Keratinocyte (primary cell): ENCODE results near the gene G6PC3. TPM values are rescaled to one million over a fixed set of nuclear protein-coding genes. Genes with fewer than 3 reads are reported as not detected.

Experiments used
- DNase-seq: peaks from one replicate; pipeline ENCODE4 v3.0.0-alpha.2; 2011; ENCODE audit warnings: low read depth, missing footprints, low spot score
- FAIRE-seq: peaks from 2 replicates; lab custom pipeline; 2011; peaks lifted over from hg19 to GRCh38; lab: Jason Lieb, UNC
- H2AFZ ChIP-seq: 2 replicates; pipeline ENCODE4 v1.6.0; 2012; ENCODE audit warnings: low read length, control low read depth, inconsistent platforms; ENCODE audit not compliant: control insufficient read depth
- H3K27ac ChIP-seq: 2 replicates; pipeline ENCODE4 v1.5.1; 2011; ENCODE audit warnings: low read length; ENCODE audit not compliant: control insufficient read depth, insufficient read depth
- H3K27me3 ChIP-seq: 3 replicates; pipeline ENCODE4 v1.6.0; 2011; ENCODE audit warnings: low read length; ENCODE audit not compliant: control insufficient read depth, insufficient read depth; ENCODE audit errors: extremely low read depth
- H3K36me3 ChIP-seq, 2 experiments: 2 replicates in 1 of 2; 3 replicates in 1 of 2; pipeline ENCODE4 v1.5.1; 2011; ENCODE audit warnings: low read length in 2 of 2, mild to moderate bottlenecking in 1 of 2; ENCODE audit not compliant: control insufficient read depth in 2 of 2, insufficient read depth in 2 of 2; ENCODE audit errors: extremely low read depth in 1 of 2
- H3K4me1 ChIP-seq: 3 replicates; pipeline ENCODE4 v1.5.1; 2011; ENCODE audit warnings: low read length; ENCODE audit not compliant: control insufficient read depth, insufficient read depth; ENCODE audit errors: extremely low read depth
- H3K4me2 ChIP-seq: 3 replicates; pipeline ENCODE4 v1.6.0; 2011; ENCODE audit warnings: low read depth, low read length; ENCODE audit not compliant: control insufficient read depth, insufficient read depth; ENCODE audit errors: extremely low read depth
- H3K4me3 ChIP-seq, 3 experiments: fragments of 200-600 bp in 1 of 3; sonication (generic) in 1 of 3; 2 replicates in 2 of 3; 3 replicates in 1 of 3; pipeline ENCODE4 v1.5.1; 2011 to 2016; ENCODE audit warnings: low read length in 3 of 3, mild to moderate bottlenecking in 3 of 3, control low read depth in 2 of 3, inconsistent platforms in 1 of 3, low read depth in 1 of 3, mixed read lengths in 1 of 3, mixed run types in 1 of 3, moderate library complexity in 1 of 3; ENCODE audit not compliant: control insufficient read depth in 2 of 3, insufficient read depth in 2 of 3; ENCODE audit errors: extremely low read depth in 1 of 3
- H3K79me2 ChIP-seq: 2 replicates; pipeline ENCODE4 v1.6.0; 2012; ENCODE audit warnings: low read length; ENCODE audit not compliant: control insufficient read depth, insufficient read depth
- H3K9ac ChIP-seq: 3 replicates; pipeline ENCODE4 v1.6.0; 2011; ENCODE audit warnings: low read length; ENCODE audit not compliant: control insufficient read depth, insufficient read depth; ENCODE audit errors: extremely low read depth
- H3K9me1 ChIP-seq: 3 replicates; pipeline ENCODE4 v1.6.0; 2011; ENCODE audit warnings: low read length; ENCODE audit not compliant: control insufficient read depth, insufficient read depth; ENCODE audit errors: extremely low read depth
- H3K9me3 ChIP-seq: 2 replicates; pipeline ENCODE4 v1.5.1; 2012; ENCODE audit warnings: low read depth, low read length; ENCODE audit not compliant: control insufficient read depth
- H4K20me1 ChIP-seq: 3 replicates; pipeline ENCODE4 v1.6.0; 2011; ENCODE audit warnings: low read length; ENCODE audit not compliant: control insufficient read depth, insufficient read depth; ENCODE audit errors: extremely low read depth
- CTCF ChIP-seq, 3 experiments: IDR thresholded peaks in 1 of 3; conservative IDR thresholded peaks in 1 of 3; optimal IDR thresholded peaks in 1 of 3; 2 replicates in 2 of 3; 3 replicates in 1 of 3; pipeline versions ENCODE3 to v1.5.1; 2011; ENCODE audit warnings: low read length in 3 of 3, mild to moderate bottlenecking in 3 of 3, moderate library complexity in 2 of 3, control low read depth in 1 of 3, inconsistent platforms in 1 of 3; ENCODE audit not compliant: insufficient read depth in 2 of 3; ENCODE audit errors: extremely low read depth in 1 of 3
- EZH2 ChIP-seq: IDR thresholded peaks from one replicate; pipeline ENCODE4 v1.6.1; 2012; ENCODE audit warnings: inconsistent platforms, mild to moderate bottlenecking, low read length, moderate library complexity
- dilution Hi-C: fragments of 300-500 bp; cut with MboI; formaldehyde crosslinking; loops from one replicate; pipeline ENCODE4 v1.7.0; 2020; ENCODE audit warnings: low sequenced_read_pairs; ENCODE audit not compliant: extremely low pct_ligation_motif_present
- polyA plus RNA-seq, 5 experiments: library from polyadenylated mRNA; depleted of rRNA in 3 of 5; stranded (reverse) in 3 of 5; stranded (forward) in 1 of 5; unstranded in 1 of 5; fragments of >200 nt; gene quantifications; 1 replicate in 1 of 5; 2 replicates in 3 of 5; 3 replicates in 1 of 5; pipeline versions ENCODE4 v1.2.1 to v1.2.3, GENCODE V29; 2011 to 2012; ENCODE audit warnings: missing spikeins in 2 of 5, low read depth in 1 of 5, low replicate concordance in 1 of 5

The G6PC3 gene
- polyA plus RNA-seq, 1 donor (not counting 4 experiments of a cell fraction or from before 2014, with no cell fraction given) = 28.0 TPM

GRCh38 chr17:44075598-44076293 is 5.2 kb downstream of the G6PC3 start:
- H3K4me1 ChIP-seq = peaks cover 6% of the 10 kb centered on the region
- TF ChIP-seq EZH2 (no peak), CTCF (optimal IDR thresholded peaks at IDR 0.05 in 1 of 3, IDR thresholded peaks at IDR 0.05 in 1 of 3, conservative IDR thresholded peaks at IDR 0.05 in 1 of 3; ENCODE audit: extremely low read depth in 1 of 3, insufficient read depth in 2 of 3, low read length in 3 of 3) (no peak)
- H3K27me3 ChIP-seq = no peaks in the 10 kb centered on the region
- H3K9ac ChIP-seq = no peak overlapping the region
- dilution Hi-C loops = no loop called here
- H3K4me3 ChIP-seq = no peak overlapping the region
- no peak for FAIRE-seq
- no peak for DNase-seq
- H3K27ac ChIP-seq = no peak overlapping the region
- no peaks in the 10 kb centered on the region for H3K79me2 ChIP-seq
- no peaks in the 10 kb centered on the region for H4K20me1 ChIP-seq
- H3K36me3 ChIP-seq = peaks cover 14 to 26% of the 10 kb centered on the region in 2 experiments
- no peak overlapping the region for H3K4me2 ChIP-seq
- no peaks in the 10 kb centered on the region for H3K9me3 ChIP-seq
- no peaks in the 10 kb centered on the region for H3K9me1 ChIP-seq
- no peak overlapping the region for H2AFZ ChIP-seq

GRCh38 chr17:44076716-44077594 is 6.4 kb downstream of the G6PC3 start:
- Histone ChIP-seq H3K9me1 (no peaks in the 10 kb centered on the region), H3K9ac (no peak overlapping the region), H3K36me3 (peaks cover 15 to 26% of the 10 kb centered on the region in 2 experiments), H4K20me1 (no peaks in the 10 kb centered on the region), H3K4me1 (peaks cover 6% of the 10 kb centered on the region), H2AFZ (no peak overlapping the region), H3K27me3 (no peaks in the 10 kb centered on the region), H3K4me2 (no peak overlapping the region), H3K9me3 (no peaks in the 10 kb centered on the region), H3K79me2 (no peaks in the 10 kb centered on the region), H3K27ac (no peak overlapping the region), H3K4me3 (no peak overlapping the region)
- DNase-seq (no peak), FAIRE-seq (no peak)
- TF ChIP-seq EZH2 = no peak
- no peak for TF ChIP-seq CTCF (optimal IDR thresholded peaks at IDR 0.05 in 1 of 3, IDR thresholded peaks at IDR 0.05 in 1 of 3, conservative IDR thresholded peaks at IDR 0.05 in 1 of 3; ENCODE audit: extremely low read depth in 1 of 3, insufficient read depth in 2 of 3, low read length in 3 of 3)
- dilution Hi-C loops = no loop called here
